ENCODE results near the gene ADH1B. TPM values are rescaled to one million over a fixed set of nuclear protein-coding genes. Genes with fewer than 3 reads are reported as not detected.

The ADH1B gene
- total RNA-seq, 3 donors from 2014 or later, result 43.9 to 447 (median 179) TPM

DNA sequence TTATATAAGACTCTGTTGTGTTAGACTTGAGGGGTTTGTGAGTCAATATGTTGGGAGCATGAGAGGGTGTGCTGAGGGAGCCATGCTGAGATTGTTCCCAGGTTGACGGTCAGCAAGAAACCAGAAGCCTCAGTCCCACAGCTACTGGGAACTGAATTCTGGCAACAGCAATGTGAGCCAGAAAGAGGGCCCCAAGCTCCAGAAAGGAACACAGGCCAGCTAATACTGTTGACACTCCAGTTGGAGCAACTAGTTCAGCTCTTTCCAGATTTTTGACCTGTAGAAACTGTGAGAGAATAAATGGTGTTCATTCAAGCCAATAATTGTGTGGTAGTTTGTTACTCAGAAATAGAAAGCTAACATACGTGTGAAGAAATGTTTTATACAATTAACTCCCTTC, 47.5 kb downstream of the ADH1B start:
- intact Hi-C loops (cut with DNase I, micrococcal nuclease), result no loop called here
- Histone ChIP-seq H3K4me1 (ENCODE audit: low read depth) (peaks cover 4% of the 10 kb centered on the region), H3K9me3 (no peaks in the 10 kb centered on the region), H3K4me3 (no peak overlapping the region), H3K36me3 (ENCODE audit: low read depth) (no peaks in the 10 kb centered on the region)
- ATAC-seq, result no peak
- no peak for DNase-seq
- TF ChIP-seq, protein P1, sequence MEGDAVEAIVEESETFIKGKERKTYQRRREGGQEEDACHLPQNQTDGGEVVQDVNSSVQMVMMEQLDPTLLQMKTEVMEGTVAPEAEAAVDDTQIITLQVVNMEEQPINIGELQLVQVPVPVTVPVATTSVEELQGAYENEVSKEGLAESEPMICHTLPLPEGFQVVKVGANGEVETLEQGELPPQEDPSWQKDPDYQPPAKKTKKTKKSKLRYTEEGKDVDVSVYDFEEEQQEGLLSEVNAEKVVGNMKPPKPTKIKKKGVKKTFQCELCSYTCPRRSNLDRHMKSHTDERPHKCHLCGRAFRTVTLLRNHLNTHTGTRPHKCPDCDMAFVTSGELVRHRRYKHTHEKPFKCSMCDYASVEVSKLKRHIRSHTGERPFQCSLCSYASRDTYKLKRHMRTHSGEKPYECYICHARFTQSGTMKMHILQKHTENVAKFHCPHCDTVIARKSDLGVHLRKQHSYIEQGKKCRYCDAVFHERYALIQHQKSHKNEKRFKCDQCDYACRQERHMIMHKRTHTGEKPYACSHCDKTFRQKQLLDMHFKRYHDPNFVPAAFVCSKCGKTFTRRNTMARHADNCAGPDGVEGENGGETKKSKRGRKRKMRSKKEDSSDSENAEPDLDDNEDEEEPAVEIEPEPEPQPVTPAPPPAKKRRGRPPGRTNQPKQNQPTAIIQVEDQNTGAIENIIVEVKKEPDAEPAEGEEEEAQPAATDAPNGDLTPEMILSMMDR (IDR thresholded peaks at IDR 0.05), result no peak

DNA sequence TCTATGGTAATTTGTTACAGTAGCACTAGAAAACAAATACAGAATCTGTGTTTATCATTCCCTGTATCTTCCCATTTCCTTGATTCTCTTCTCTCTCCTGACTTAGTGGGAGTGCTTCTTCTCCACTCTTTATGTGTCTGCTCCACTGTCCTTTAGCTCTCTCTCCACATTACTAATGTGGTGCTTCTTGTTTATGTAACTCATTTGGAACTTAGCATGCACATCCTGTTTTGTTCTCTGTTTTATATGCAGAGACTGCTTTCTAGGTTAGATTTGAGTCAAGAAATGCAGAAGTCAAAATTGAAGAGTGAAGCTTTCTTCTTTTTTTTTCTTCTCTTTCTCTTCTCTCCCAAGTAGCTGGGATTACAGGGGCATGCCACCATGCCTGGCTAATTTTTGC, 56.3 kb downstream of the ADH1B start:
- DNase-seq (no peak), ATAC-seq (no peak)
- intact Hi-C loops (cut with DNase I, micrococcal nuclease), result no loop called here
- H3K4me1 ChIP-seq (ENCODE audit: low read depth), result no peaks in the 10 kb centered on the region
- no peak overlapping the region for H3K4me3 ChIP-seq
- TF ChIP-seq, protein P1 (IDR thresholded peaks at IDR 0.05), result no peak
- H3K36me3 ChIP-seq (ENCODE audit: low read depth), result no peaks in the 10 kb centered on the region
- no peaks in the 10 kb centered on the region for H3K9me3 ChIP-seq

Other genes with a start within 250 kb of the ADH1B start
- 100 to 1,000 TPM; 136 to 236 (median 192) TPM for gene ADH5, start 232.6 kb downstream of the ADH1B start, total RNA-seq
- under 1 TPM; 0.19 to 0.41 (median 0.23) TPM for gene ADH4, start 177.1 kb downstream of the ADH1B start, total RNA-seq
- 10 to 100 TPM in 2 of 3 donors, 1 to 10 TPM in 1; 6.2 to 18.6 (median 16.6) TPM for gene ADH6, start 102.2 kb downstream of the ADH1B start, total RNA-seq
- 1 to 10 TPM in 1 of 3 donors, under 1 TPM in 2; 0.20 to 2.4 (median 0.80) TPM for gene ADH1A, start 30.4 kb downstream of the ADH1B start, total RNA-seq
- 100 to 1,000 TPM; 137 to 502 (median 271) TPM for gene ADH1C, start 31.3 kb upstream of the ADH1B start, total RNA-seq
- not detected for gene ADH7, start 113.9 kb upstream of the ADH1B start, total RNA-seq
- gene C4orf17, start 189.6 kb upstream of the ADH1B start, total RNA-seq, result not detected
- gene TRMT10A, start 242.6 kb upstream of the ADH1B start, total RNA-seq, result 1 to 10 TPM; 4.6 to 9.1 (median 7.7) TPM

All from mucosa of descending colon (tissue), 3 donors.